Measurements from ENCODE around the gene COL25A1. TPM values are rescaled to one million over a fixed set of nuclear protein-coding genes. Genes with fewer than 3 reads are reported as not detected.

The COL25A1 gene
- polyA plus RNA-seq, 2 of the 4 experiments (the other 2 are of a cell fraction), result not detected

DNA sequence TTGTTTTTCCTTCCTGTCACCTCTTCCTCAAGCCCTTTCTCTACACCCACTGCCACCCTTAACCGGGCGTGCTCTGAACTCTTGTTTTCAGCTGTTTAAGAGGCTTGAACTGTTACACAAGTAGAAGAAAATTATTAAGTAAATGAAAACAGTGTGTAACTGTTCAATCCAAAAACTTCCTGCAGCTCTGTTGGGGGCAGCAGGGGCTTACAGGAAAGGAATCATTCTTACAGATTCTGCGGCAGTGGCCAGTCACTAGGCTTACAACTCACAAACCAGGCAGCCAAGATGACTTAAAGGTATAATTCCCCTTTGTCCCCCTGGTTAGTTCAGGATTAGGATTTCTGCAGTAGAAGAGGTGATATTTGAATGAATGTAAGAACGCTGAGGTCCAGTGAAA is 469.4 kb downstream of the COL25A1 start:
- ChIA-PET POLR2A (no interaction called here), CTCF (interaction anchor here (2.7 kb wide), 1 partner anchor 573 kb away, joined by 10 read pairs; no protein-coding TSS in a partner anchor)
- no peak for TF ChIP-seq EP300 (IDR thresholded peaks at IDR 0.05)
- TF ChIP-seq, protein P1, sequence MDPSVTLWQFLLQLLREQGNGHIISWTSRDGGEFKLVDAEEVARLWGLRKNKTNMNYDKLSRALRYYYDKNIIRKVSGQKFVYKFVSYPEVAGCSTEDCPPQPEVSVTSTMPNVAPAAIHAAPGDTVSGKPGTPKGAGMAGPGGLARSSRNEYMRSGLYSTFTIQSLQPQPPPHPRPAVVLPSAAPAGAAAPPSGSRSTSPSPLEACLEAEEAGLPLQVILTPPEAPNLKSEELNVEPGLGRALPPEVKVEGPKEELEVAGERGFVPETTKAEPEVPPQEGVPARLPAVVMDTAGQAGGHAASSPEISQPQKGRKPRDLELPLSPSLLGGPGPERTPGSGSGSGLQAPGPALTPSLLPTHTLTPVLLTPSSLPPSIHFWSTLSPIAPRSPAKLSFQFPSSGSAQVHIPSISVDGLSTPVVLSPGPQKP (IDR thresholded peaks at IDR 0.05; ENCODE audit: low read depth, low read length), result no peak
- no peak for TF ChIP-seq TP53 (CRISPR knock-in tag; IDR thresholded peaks at IDR 0.05)
- TF ChIP-seq, protein P2, sequence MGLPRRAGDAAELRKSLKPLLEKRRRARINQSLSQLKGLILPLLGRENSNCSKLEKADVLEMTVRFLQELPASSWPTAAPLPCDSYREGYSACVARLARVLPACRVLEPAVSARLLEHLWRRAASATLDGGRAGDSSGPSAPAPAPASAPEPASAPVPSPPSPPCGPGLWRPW (IDR thresholded peaks at IDR 0.05), result no peak
- no peak for TF ChIP-seq EHF (CRISPR knock-in tag; IDR thresholded peaks at IDR 0.05)
- TF ChIP-seq, protein P3, sequence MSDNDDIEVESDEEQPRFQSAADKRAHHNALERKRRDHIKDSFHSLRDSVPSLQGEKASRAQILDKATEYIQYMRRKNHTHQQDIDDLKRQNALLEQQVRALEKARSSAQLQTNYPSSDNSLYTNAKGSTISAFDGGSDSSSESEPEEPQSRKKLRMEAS (IDR thresholded peaks at IDR 0.05), result no peak
- no peak for TF ChIP-seq SREBF2 (IDR thresholded peaks at IDR 0.05)
- TF ChIP-seq NPAS2 (CRISPR knock-in tag; IDR thresholded peaks at IDR 0.05; ENCODE audit: borderline replicate concordance), result no peak
- TF ChIP-seq, protein P4, sequence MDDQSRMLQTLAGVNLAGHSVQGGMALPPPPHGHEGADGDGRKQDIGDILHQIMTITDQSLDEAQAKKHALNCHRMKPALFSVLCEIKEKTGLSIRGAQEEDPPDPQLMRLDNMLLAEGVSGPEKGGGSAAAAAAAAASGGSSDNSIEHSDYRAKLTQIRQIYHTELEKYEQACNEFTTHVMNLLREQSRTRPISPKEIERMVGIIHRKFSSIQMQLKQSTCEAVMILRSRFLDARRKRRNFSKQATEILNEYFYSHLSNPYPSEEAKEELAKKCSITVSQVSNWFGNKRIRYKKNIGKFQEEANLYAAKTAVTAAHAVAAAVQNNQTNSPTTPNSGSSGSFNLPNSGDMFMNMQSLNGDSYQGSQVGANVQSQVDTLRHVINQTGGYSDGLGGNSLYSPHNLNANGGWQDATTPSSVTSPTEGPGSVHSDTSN (IDR thresholded peaks at IDR 0.05), result no peak
- TF ChIP-seq ZSCAN20 (CRISPR knock-in tag; IDR thresholded peaks at IDR 0.05), result no peak
- TF ChIP-seq, protein P5, sequence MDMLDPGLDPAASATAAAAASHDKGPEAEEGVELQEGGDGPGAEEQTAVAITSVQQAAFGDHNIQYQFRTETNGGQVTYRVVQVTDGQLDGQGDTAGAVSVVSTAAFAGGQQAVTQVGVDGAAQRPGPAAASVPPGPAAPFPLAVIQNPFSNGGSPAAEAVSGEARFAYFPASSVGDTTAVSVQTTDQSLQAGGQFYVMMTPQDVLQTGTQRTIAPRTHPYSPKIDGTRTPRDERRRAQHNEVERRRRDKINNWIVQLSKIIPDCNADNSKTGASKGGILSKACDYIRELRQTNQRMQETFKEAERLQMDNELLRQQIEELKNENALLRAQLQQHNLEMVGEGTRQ (IDR thresholded peaks at IDR 0.05), result no peak
- TF ChIP-seq, protein P6, sequence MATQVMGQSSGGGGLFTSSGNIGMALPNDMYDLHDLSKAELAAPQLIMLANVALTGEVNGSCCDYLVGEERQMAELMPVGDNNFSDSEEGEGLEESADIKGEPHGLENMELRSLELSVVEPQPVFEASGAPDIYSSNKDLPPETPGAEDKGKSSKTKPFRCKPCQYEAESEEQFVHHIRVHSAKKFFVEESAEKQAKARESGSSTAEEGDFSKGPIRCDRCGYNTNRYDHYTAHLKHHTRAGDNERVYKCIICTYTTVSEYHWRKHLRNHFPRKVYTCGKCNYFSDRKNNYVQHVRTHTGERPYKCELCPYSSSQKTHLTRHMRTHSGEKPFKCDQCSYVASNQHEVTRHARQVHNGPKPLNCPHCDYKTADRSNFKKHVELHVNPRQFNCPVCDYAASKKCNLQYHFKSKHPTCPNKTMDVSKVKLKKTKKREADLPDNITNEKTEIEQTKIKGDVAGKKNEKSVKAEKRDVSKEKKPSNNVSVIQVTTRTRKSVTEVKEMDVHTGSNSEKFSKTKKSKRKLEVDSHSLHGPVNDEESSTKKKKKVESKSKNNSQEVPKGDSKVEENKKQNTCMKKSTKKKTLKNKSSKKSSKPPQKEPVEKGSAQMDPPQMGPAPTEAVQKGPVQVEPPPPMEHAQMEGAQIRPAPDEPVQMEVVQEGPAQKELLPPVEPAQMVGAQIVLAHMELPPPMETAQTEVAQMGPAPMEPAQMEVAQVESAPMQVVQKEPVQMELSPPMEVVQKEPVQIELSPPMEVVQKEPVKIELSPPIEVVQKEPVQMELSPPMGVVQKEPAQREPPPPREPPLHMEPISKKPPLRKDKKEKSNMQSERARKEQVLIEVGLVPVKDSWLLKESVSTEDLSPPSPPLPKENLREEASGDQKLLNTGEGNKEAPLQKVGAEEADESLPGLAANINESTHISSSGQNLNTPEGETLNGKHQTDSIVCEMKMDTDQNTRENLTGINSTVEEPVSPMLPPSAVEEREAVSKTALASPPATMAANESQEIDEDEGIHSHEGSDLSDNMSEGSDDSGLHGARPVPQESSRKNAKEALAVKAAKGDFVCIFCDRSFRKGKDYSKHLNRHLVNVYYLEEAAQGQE (IDR thresholded peaks at IDR 0.05), result no peak
- TF ChIP-seq, protein P7, sequence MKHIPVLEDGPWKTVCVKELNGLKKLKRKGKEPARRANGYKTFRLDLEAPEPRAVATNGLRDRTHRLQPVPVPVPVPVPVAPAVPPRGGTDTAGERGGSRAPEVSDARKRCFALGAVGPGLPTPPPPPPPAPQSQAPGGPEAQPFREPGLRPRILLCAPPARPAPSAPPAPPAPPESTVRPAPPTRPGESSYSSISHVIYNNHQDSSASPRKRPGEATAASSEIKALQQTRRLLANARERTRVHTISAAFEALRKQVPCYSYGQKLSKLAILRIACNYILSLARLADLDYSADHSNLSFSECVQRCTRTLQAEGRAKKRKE (CRISPR knock-in tag; IDR thresholded peaks at IDR 0.05; ENCODE audit: low read depth), result no peak
- no peak for TF ChIP-seq NR3C1 (IDR thresholded peaks at IDR 0.05)
- no peak for TF ChIP-seq POLR2A (IDR thresholded peaks at IDR 0.05; ENCODE audit: low read length)
- Histone ChIP-seq H3K9me3 (no peaks in the 10 kb centered on the region), H3K4me1 (no peaks in the 10 kb centered on the region), H3K4me2 (no peak overlapping the region), H3K4me3 (no peak overlapping the region), H3K27ac (no peak overlapping the region)
- ATAC-seq, result no peak
- WGBS (ENCODE audit: missing lambda C conversion rate), result under 1% methylated on average over 4 of the region's 4 CpGs
- no peak for FAIRE-seq
- DNase-seq (ENCODE audit: low read depth in 1 of 2, low spot score in 1 of 2), result peak in 1 of 2 experiments; percentile 6

DNA sequence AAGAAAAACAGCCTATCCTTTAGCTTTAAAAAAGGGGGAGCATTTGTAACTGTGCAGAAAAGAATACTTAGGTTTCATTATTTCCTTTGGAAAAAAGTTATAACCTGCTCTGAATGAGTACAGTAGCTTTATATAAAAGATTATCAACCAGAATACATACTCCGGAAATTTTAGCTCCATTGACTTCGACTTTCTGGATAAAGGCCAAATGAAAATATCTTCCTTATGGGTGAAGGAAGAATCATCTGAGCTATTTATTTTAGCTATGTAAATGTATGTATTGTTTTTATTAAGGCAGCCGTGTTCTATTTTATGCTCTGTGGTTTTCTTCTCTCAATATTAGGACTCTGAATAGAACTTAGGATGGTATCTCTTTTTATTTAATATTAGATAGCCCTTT is 470.6 kb downstream of the COL25A1 start:
- no peak overlapping the region for H3K4me3 ChIP-seq
- ChIA-PET POLR2A (no interaction called here), CTCF (interaction anchor here (0.7 to 2.7 kb wide), 2 partner anchors 87 to 574 kb away, joined by 3 to 10 read pairs; no protein-coding TSS in a partner anchor)
- no peak for ATAC-seq
- FAIRE-seq, result no peak
- H3K9me3 ChIP-seq, result no peaks in the 10 kb centered on the region
- H3K4me2 ChIP-seq, result no peak overlapping the region
- no peak overlapping the region for H3K27ac ChIP-seq
- DNase-seq (ENCODE audit: low read depth in 1 of 2, low spot score in 1 of 2), result no peak
- H3K4me1 ChIP-seq, result no peaks in the 10 kb centered on the region
- under 1% methylated on average over 3 of the region's 3 CpGs for WGBS (ENCODE audit: missing lambda C conversion rate)
- TF ChIP-seq JUNB (IDR thresholded peaks at IDR 0.05) (no peak), NR3C1 (IDR thresholded peaks at IDR 0.05) (no peak), CBX2 (IDR thresholded peaks at IDR 0.05; ENCODE audit: borderline replicate concordance, low read depth) (no peak), EP300 (IDR thresholded peaks at IDR 0.05) (no peak), GATA3 (IDR thresholded peaks at IDR 0.05; ENCODE audit: borderline replicate concordance) (no peak), JUN (IDR thresholded peaks at IDR 0.05) (no peak), TP53 (CRISPR knock-in tag; IDR thresholded peaks at IDR 0.05) (no peak), MAFK (IDR thresholded peaks at IDR 0.05; ENCODE audit: partially characterized antibody) (no peak), POLR2A (IDR thresholded peaks at IDR 0.05; ENCODE audit: low read length) (no peak), POLR2AphosphoS2 (conservative IDR thresholded peaks at IDR 0.05; ENCODE audit: low read length) (no peak), HOXA7 (CRISPR knock-in tag; IDR thresholded peaks at IDR 0.05) (no peak), FOSL2 (IDR thresholded peaks at IDR 0.05) (no peak), FOSL2 (CRISPR knock-in tag; IDR thresholded peaks at IDR 0.05) (no peak)
- TF ChIP-seq, protein P8, sequence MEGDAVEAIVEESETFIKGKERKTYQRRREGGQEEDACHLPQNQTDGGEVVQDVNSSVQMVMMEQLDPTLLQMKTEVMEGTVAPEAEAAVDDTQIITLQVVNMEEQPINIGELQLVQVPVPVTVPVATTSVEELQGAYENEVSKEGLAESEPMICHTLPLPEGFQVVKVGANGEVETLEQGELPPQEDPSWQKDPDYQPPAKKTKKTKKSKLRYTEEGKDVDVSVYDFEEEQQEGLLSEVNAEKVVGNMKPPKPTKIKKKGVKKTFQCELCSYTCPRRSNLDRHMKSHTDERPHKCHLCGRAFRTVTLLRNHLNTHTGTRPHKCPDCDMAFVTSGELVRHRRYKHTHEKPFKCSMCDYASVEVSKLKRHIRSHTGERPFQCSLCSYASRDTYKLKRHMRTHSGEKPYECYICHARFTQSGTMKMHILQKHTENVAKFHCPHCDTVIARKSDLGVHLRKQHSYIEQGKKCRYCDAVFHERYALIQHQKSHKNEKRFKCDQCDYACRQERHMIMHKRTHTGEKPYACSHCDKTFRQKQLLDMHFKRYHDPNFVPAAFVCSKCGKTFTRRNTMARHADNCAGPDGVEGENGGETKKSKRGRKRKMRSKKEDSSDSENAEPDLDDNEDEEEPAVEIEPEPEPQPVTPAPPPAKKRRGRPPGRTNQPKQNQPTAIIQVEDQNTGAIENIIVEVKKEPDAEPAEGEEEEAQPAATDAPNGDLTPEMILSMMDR (IDR thresholded peaks at IDR 0.05), result no peak
- TF ChIP-seq, protein P2 (IDR thresholded peaks at IDR 0.05), result no peak
- TF ChIP-seq, protein P5 (IDR thresholded peaks at IDR 0.05), result no peak
- TF ChIP-seq, protein P7 (CRISPR knock-in tag; IDR thresholded peaks at IDR 0.05; ENCODE audit: low read depth), result no peak
